GM12878 (cell line): ENCODE results near the gene OR5M3. TPM values are rescaled to one million over a fixed set of nuclear protein-coding genes. Genes with fewer than 3 reads are reported as not detected.

ENCODE experiments used
- ATAC-seq: fragments of 200-7000 bp; cut with Tn5 transposase; 3 replicates; pipeline ENCODE4 v1.9.1; 2020; ENCODE audit warnings: mild to moderate bottlenecking, moderate library complexity
- Bru-seq: library from RNA; stranded (reverse); fragments of 400-500 nt; gene quantifications from one replicate; lab custom pipeline; 2021; lab: Mats Ljungman, UMichigan
- BruChase-seq, 2 experiments: library from RNA; stranded (reverse); fragments of 400-500 nt; gene quantifications; one replicate each; lab custom pipeline; 2021; lab: Mats Ljungman, UMichigan
- BruUV-seq: library from RNA; stranded (reverse); fragments of 400-500 nt; replicated peaks from 2 replicates; lab custom pipeline; 2021; lab: Mats Ljungman, UMichigan
- CTCF ChIA-PET: fragments of 300-600 bp; sonication (Branson Sonifier 250); formaldehyde crosslinking; extraction: SDS; loops from one replicate; lab custom pipeline; 2021; ENCODE audit warnings: inconsistent platforms; lab: Yijun Ruan, JAX
- POLR2A ChIA-PET: fragments of 350-600 bp; formaldehyde crosslinking; extraction: SDS; loops from one replicate; lab custom pipeline; 2021; ENCODE audit warnings: inconsistent platforms; lab: Charles Lee
- RAD21 ChIA-PET: fragments of 300-600 bp; sonication (Branson Sonifier 250); formaldehyde crosslinking; loops from one replicate; lab custom pipeline; 2023; ENCODE audit warnings: antibody characterized with exemption; ENCODE audit not compliant: unreplicated experiment; lab: Charles Lee
- SMC1A ChIA-PET: fragments of 300-600 bp; sonication (Branson Sonifier 250); formaldehyde crosslinking; loops from one replicate; lab custom pipeline; 2023; ENCODE audit not compliant: unreplicated experiment, uncharacterized antibody; lab: Charles Lee
- DNase-seq: peaks from one replicate; pipeline ENCODE4 v3.0.0-alpha.2; 2011; ENCODE audit warnings: low read depth, low spot score
- FAIRE-seq: peaks from 3 replicates; lab custom pipeline; 2011; peaks lifted over from hg19 to GRCh38; lab: Jason Lieb, UNC
- H2AFZ ChIP-seq: 2 replicates; pipeline ENCODE4 v1.6.0; 2011; ENCODE audit warnings: low read depth, low read length, control low read depth; ENCODE audit not compliant: control insufficient read depth
- H3K27ac ChIP-seq: 2 replicates; pipeline ENCODE4 v1.5.1; 2011; ENCODE audit warnings: control low read depth; ENCODE audit not compliant: control insufficient read depth, insufficient read depth
- H3K27me3 ChIP-seq, 2 experiments: replicated peaks in 1 of 2; 2 replicates each; pipeline versions ENCODE4 v1.6.0 to v1.6.1; 2011; ENCODE audit warnings: low read length in 1 of 2; ENCODE audit not compliant: control insufficient read depth in 2 of 2, insufficient read depth in 2 of 2
- H3K36me3 ChIP-seq, 2 experiments: 2 replicates each; pipeline ENCODE4 v1.5.1; 2011; ENCODE audit warnings: low read length in 1 of 2; ENCODE audit not compliant: control insufficient read depth in 2 of 2, insufficient read depth in 2 of 2
- H3K4me1 ChIP-seq: 2 replicates; pipeline ENCODE4 v1.6.1; 2011; ENCODE audit warnings: mild to moderate bottlenecking, low read length, moderate library complexity, mixed read lengths; ENCODE audit not compliant: control insufficient read depth, insufficient read depth
- H3K4me2 ChIP-seq: 2 replicates; pipeline ENCODE4 v1.6.0; 2011; ENCODE audit warnings: control low read depth; ENCODE audit not compliant: control insufficient read depth, insufficient read depth
- H3K4me3 ChIP-seq: fragments of 200-600 bp; sonication (generic); 2 replicates; pipeline ENCODE4 v1.5.1; 2016
- H3K79me2 ChIP-seq: 2 replicates; pipeline ENCODE4 v1.6.0; 2011; ENCODE audit warnings: low read length; ENCODE audit not compliant: control insufficient read depth, insufficient read depth
- H3K9ac ChIP-seq: 2 replicates; pipeline ENCODE4 v1.8.0; 2011; ENCODE audit warnings: low read length, control low read depth, mixed read lengths; ENCODE audit not compliant: control insufficient read depth, insufficient read depth
- H3K9me3 ChIP-seq: replicated peaks from 3 replicates; pipeline ENCODE4 v1.5.1; 2011; ENCODE audit warnings: mild to moderate bottlenecking, low read length; ENCODE audit not compliant: control insufficient read depth, insufficient read depth
- H4K20me1 ChIP-seq: 2 replicates; pipeline ENCODE4 v1.6.0; 2011; ENCODE audit not compliant: control insufficient read depth, insufficient read depth
- ESRRA ChIP-seq: IDR thresholded peaks from 2 replicates; pipeline ENCODE4 v1.6.1; 2012; ENCODE audit warnings: mild to moderate bottlenecking, low read length, improper control_type of control experiment
- HDAC2 ChIP-seq: fragments of 200-600 bp; sonication (generic); IDR thresholded peaks from 2 replicates; pipeline ENCODE4 v1.6.1; 2017
- IKZF1 ChIP-seq: fragments of 450-650 bp; conservative IDR thresholded peaks from 2 replicates; pipeline ENCODE4 v1.6.1; 2017; ENCODE audit warnings: antibody characterized with exemption, mild to moderate bottlenecking
- NR2F1 ChIP-seq: fragments of 450-650 bp; conservative IDR thresholded peaks from 2 replicates; pipeline ENCODE4 v1.6.1; 2017; ENCODE audit warnings: mild to moderate bottlenecking
- WGBS: methylation state at CpG from one replicate; pipeline ENCODE4 v1.1.6; 2016; ENCODE audit warnings: low lambda C conversion rate; ENCODE audit not compliant: insufficient replicate concordance, insufficient coverage; ENCODE audit errors: missing lambda C conversion rate; 5-methylcytosine and 5-hydroxymethylcytosine counted together
- in situ Hi-C: fragments of 300-500 bp; cut with MboI; formaldehyde crosslinking; loops from 9 replicates; pipeline ENCODE4 v1.14.3; 2018; ENCODE audit warnings: mixed read lengths
- intact Hi-C: fragments of 100-400 bp; cut with micrococcal nuclease; formaldehyde crosslinking; loops from one replicate; pipeline ENCODE4 v1.14.2; 2022; ENCODE audit not compliant: unreplicated experiment
- long read RNA-seq, 2 experiments: library from polyadenylated mRNA; unstranded; transcript quantifications; one replicate each; pipeline ENCODE4 v2.0.0, GENCODE V29; 2019 to 2020
- polyA minus RNA-seq, 3 experiments: library from RNA; depleted of rRNA, polyadenylated mRNA; stranded (reverse); fragments of >200 nt; gene quantifications; 2 replicates each; pipeline ENCODE4 v1.2.3, GENCODE V29; 2011
- polyA plus RNA-seq, 11 experiments: library from polyadenylated mRNA; depleted of rRNA in 4 of 11; unstranded in 6 of 11; stranded (reverse) in 5 of 11; fragments of >200 nt; fragmentation: Nextera tagmentation in 4 of 11; fragmentation: Illumina TruSeq in 1 of 11; extraction: Ambion mirVana in 4 of 11; extraction: Trizol in 1 of 11; gene quantifications; 1 replicate in 1 of 11; 2 replicates in 10 of 11; pipeline versions ENCODE4 v1.2.1 to v1.2.3, GENCODE V29; 2011 to 2016; ENCODE audit warnings: inconsistent platforms in 2 of 11, missing spikeins in 2 of 11, low read depth in 1 of 11
- total RNA-seq, 4 experiments: library from RNA; depleted of rRNA in 3 of 4; stranded (reverse); fragments of >200 nt in 3 of 4; fragmentation: Illumina TruSeq in 1 of 4; extraction: Trizol in 1 of 4; gene quantifications; 2 replicates each; pipeline versions ENCODE4 v1.2.1 to v1.2.3, GENCODE V29; 2013 to 2021
- TF ChIP-seq, protein P1 (sequence below): fragments of 450-650 bp; IDR thresholded peaks from 2 replicates; pipeline ENCODE4 v1.6.1; 2014; ENCODE audit warnings: mild to moderate bottlenecking

The OR5M3 gene
- not detected in 2 replicates for total RNA-seq (2013; cell fraction: nucleolus; rRNA removed)
- total RNA-seq (2014; rRNA removed), result not detected in 2 replicates
- total RNA-seq (2014; rRNA removed; fragmentation: Illumina TruSeq; extraction: Trizol), result not detected in 2 replicates
- not detected in 2 replicates for total RNA-seq (2021)
- polyA plus RNA-seq (2011; ENCODE audit: low read depth), result not detected
- not detected in 2 replicates for polyA plus RNA-seq (2011; rRNA removed)
- polyA plus RNA-seq (2011; cell fraction: cytosol; rRNA removed), result not detected in 2 replicates
- not detected in 2 replicates for polyA plus RNA-seq (2011; cell fraction: nucleus; rRNA removed)
- not detected in 2 replicates for polyA plus RNA-seq (2012)
- not detected in 2 replicates for polyA plus RNA-seq (2014; fragmentation: Illumina TruSeq; extraction: Trizol)
- not detected for polyA plus RNA-seq (2014; fragmentation: Nextera tagmentation; extraction: Ambion mirVana)
- not detected in 2 replicates for polyA plus RNA-seq (2014; rRNA removed)
- not detected for polyA plus RNA-seq (2016; fragmentation: Nextera tagmentation; extraction: Ambion mirVana)
- polyA minus RNA-seq (2011; rRNA and poly(A)+ RNA removed), result not detected in 2 replicates
- polyA minus RNA-seq (2011; cell fraction: cytosol; rRNA and poly(A)+ RNA removed), result not detected in 2 replicates
- polyA minus RNA-seq (2011; cell fraction: nucleus; rRNA and poly(A)+ RNA removed), result not detected in 2 replicates
- not detected for Bru-seq, nascent RNA
- not detected for BruChase-seq, experiment 1, labeled RNA remaining after a 6-hour chase
- not detected for BruChase-seq, experiment 2, labeled RNA remaining after a 2-hour chase
- long read RNA-seq, experiment 1, result 0 reads
- long read RNA-seq, experiment 2, result 0 reads

DNA sequence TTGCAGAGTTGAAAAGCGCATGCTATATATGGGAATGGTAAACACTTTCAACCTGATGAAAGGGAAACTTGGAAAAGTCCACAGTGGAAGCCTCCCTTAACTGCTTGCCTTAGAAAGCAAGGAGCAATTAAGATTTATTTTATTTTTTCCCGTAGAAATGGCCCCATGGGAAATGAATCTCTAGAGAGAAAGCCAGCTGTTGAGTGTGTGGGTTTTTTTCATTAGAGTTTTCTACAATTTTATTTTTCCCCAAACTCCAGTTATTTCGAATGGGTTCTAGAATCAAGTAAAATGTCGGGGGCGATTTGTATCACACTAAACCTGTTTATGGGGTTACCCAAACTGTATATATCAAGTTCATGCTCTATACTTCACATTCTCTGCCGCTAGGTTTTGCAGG lies at the start of gene OR5M3:
Gene OR5M3, minus strand, starts transcription at position 101 of the 400 bp plus-strand sequence. CDS start 2,855 bp downstream, outside the sequence.
- in situ Hi-C loops, result no loop called here
- H3K27ac ChIP-seq, result no peak within 1 kb of the TSS
- ChIA-PET SMC1A (no interaction called here), RAD21 (no interaction called here), CTCF (no interaction called here), POLR2A (no interaction called here)
- BruUV-seq, result no TSS peak
- H3K9ac ChIP-seq, result no peak within 1 kb of the TSS
- no peak within 1 kb of the TSS for H3K4me3 ChIP-seq
- intact Hi-C loops, result no loop called here
- no peak for FAIRE-seq
- no peak for ATAC-seq
- no peaks in the 10 kb centered on the region for H3K9me3 ChIP-seq
- no peaks in the 10 kb centered on the region for H3K4me1 ChIP-seq
- no peaks in the 10 kb centered on the region for H4K20me1 ChIP-seq
- no peaks in the 10 kb centered on the region for H3K79me2 ChIP-seq
- DNase-seq, result no peak
- WGBS, result 31% methylated on average over 6 of the region's 6 CpGs
- no peaks in the 10 kb centered on the region for H3K27me3 ChIP-seq
- no peaks in the 10 kb centered on the region for H3K36me3 ChIP-seq
- TF ChIP-seq ESRRA (no peak), HDAC2 (no peak), IKZF1 (no peak), NR2F1 (no peak)
- TF ChIP-seq, protein P1, sequence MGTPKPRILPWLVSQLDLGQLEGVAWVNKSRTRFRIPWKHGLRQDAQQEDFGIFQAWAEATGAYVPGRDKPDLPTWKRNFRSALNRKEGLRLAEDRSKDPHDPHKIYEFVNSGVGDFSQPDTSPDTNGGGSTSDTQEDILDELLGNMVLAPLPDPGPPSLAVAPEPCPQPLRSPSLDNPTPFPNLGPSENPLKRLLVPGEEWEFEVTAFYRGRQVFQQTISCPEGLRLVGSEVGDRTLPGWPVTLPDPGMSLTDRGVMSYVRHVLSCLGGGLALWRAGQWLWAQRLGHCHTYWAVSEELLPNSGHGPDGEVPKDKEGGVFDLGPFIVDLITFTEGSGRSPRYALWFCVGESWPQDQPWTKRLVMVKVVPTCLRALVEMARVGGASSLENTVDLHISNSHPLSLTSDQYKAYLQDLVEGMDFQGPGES, result no peak
- H2AFZ ChIP-seq, result no peak within 1 kb of the TSS
- no peak within 1 kb of the TSS for H3K4me2 ChIP-seq
